NT2/D1 (cell line): ENCODE results near the gene RAD51AP1.

Experiments
- YY1 ChIP-seq: IDR thresholded peaks from 2 replicates; pipeline ENCODE4 v1.6.1; 2011; ENCODE audit not compliant: insufficient read length, insufficient read depth
- ZNF274 ChIP-seq: IDR thresholded peaks from 2 replicates; pipeline ENCODE4 v1.6.1; 2011; ENCODE audit warnings: mild to moderate bottlenecking, low read depth, low read length

- TF ChIP-seq YY1 = no peak
- no peak for TF ChIP-seq ZNF274
These were observed 47.8 kb downstream of the RAD51AP1 start for GRCh38 chr12:4586500-4586899.
